ENCODE data around the gene TTC9B.
A peak's percentile ranks its signal among the peaks of the same experiment; 100 is the strongest.

The TTC9B gene

DNA sequence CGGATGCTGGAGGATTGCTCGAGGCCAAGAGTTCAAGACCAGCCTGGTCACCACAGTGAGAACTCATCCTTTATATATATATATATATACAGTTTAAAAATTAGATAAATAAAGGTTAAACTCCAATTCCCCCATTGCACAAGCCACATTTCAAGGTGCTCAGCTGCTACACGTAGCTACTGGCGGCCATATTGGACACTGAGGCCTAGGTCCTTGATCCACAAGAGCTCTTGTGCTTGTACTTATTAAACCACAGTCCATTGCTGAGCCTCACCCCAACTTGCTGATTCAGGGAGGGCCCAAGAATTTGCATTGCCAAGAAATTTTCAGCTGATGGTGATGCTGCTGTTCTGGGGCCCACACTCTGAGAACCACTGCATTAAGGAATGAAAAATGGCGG lies 9.6 kb downstream of the TTC9B start:
- TF ChIP-seq, protein P1, sequence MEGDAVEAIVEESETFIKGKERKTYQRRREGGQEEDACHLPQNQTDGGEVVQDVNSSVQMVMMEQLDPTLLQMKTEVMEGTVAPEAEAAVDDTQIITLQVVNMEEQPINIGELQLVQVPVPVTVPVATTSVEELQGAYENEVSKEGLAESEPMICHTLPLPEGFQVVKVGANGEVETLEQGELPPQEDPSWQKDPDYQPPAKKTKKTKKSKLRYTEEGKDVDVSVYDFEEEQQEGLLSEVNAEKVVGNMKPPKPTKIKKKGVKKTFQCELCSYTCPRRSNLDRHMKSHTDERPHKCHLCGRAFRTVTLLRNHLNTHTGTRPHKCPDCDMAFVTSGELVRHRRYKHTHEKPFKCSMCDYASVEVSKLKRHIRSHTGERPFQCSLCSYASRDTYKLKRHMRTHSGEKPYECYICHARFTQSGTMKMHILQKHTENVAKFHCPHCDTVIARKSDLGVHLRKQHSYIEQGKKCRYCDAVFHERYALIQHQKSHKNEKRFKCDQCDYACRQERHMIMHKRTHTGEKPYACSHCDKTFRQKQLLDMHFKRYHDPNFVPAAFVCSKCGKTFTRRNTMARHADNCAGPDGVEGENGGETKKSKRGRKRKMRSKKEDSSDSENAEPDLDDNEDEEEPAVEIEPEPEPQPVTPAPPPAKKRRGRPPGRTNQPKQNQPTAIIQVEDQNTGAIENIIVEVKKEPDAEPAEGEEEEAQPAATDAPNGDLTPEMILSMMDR (conservative IDR thresholded peaks at IDR 0.05) = no peak
- peak overlapping the region; percentile 43 for H3K27ac ChIP-seq

- no peak overlapping the region for H3K27ac ChIP-seq
- TF ChIP-seq, protein P1 (conservative IDR thresholded peaks at IDR 0.05) = no peak
Measured at GRCh38 chr19:40205760-40206159, 12.4 kb downstream of the TTC9B start.

GRCh38 chr19:40204381-40204780 lies 13.8 kb downstream of the TTC9B start:
- TF ChIP-seq, protein P1 (conservative IDR thresholded peaks at IDR 0.05) = no peak
- no peak overlapping the region for H3K27ac ChIP-seq

DNA sequence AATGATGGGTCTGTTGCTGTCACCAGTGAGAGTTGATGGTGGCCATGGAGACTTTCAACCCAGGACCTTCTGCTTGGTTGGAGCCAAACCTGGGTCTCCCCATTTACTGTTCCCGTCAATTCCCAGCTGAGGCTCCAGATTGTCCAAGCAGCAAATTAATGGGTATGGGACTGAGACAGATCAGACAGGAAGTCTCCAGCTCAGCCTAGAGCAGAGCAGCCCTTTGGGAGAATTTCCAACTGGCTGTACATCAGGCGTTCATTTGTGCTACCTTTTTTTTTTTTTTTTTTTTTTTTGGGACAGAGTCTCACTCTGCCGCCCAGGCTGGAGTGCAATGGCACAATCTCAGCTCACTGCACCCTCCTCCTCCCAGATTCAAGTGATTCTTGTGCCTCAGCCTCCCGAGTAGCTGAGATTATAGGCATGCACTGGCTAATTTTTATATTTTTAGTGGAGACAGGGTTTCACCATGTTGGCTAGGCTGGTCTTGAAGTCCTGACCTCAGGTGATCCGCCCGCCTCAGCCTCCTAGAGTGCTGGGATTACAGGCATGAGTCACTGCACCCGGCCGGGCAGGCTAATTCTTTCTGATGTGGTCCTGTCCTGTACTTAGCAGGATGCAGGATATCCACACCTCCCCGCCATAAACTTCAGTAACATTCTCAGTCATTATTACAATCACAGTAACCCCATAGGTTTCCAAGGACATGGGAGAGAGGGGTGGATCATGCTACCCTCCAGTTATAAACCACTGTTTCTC lies 17.7 kb downstream of the TTC9B start:
- H3K27ac ChIP-seq = no peak overlapping the region
- TF ChIP-seq, protein P1 (conservative IDR thresholded peaks at IDR 0.05) = no peak

GRCh38 chr19:40198272-40198990 lies 19.8 kb downstream of the TTC9B start:
- TF ChIP-seq, protein P1 (conservative IDR thresholded peaks at IDR 0.05) = no peak
- no peak overlapping the region for H3K27ac ChIP-seq

GRCh38 chr19:40193587-40193849 lies 24.7 kb downstream of the TTC9B start:
- TF ChIP-seq, protein P1 (conservative IDR thresholded peaks at IDR 0.05) = no peak

GRCh38 chr19:40192758-40193586 lies 25.2 kb downstream of the TTC9B start:
- TF ChIP-seq, protein P1 (conservative IDR thresholded peaks at IDR 0.05) = no peak
- no peak overlapping the region for H3K27ac ChIP-seq

More at GRCh38 chr19:40193587-40193849, 24.7 kb downstream of the TTC9B start:
- no peak overlapping the region for H3K27ac ChIP-seq

Measured in VCaP (cell line).